Measurements from ENCODE around the gene TRAPPC4.
"Not testable (repeated sequence)": the region's sequence is repeated elsewhere in the genome, so short reads cannot be mapped to it uniquely, and the experiment has no call there.

TRAPPC4 gene, protein sequence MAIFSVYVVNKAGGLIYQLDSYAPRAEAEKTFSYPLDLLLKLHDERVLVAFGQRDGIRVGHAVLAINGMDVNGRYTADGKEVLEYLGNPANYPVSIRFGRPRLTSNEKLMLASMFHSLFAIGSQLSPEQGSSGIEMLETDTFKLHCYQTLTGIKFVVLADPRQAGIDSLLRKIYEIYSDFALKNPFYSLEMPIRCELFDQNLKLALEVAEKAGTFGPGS

DNA sequence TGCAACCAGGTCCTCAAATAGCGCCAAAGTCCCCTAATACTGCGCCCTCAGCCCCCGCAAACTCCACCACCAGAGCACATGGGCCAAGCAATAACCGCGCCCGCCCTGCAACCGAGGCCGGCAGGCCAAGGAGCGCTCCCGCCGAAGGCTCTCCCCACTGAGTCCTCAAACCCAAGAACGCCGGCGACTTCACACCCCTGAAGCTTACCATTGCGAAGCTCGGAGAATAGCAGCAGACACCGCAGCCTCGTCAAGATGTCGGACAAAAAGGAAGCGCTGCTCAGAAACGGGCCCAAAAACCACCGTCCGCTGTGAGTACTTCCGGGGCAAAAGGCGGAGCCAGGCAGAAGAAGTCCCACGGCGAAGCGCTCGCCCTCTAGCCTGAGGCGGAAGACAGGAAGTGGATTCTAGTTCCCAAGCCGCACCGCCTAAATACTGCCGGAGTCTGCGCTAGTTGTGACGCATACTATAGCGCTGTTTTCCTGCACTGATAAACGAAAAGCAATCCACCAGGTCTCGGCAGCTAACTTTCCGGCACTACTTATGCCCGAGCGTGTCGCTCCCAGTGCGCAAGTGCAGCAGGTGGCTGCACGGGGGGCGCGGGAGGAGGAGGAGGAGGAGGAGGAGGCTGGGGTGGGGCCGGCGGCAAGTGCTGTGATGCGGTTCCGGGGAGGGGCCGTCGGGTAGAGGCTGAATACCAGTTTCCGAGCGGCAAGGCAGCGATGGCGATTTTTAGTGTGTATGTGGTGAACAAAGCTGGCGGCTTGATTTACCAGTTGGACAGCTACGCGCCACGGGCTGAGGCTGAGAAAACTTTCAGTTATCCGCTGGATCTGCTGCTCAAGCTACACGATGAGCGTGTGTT, at the start of gene TRAPPC4, which contains the start of gene RPS25:
Gene TRAPPC4, plus strand, starts transcription at position 693 of the 865 bp plus-strand sequence. Its CDS starts 30 bp downstream, at position 723.
Gene RPS25, minus strand, starts transcription at position 270 of the 865 bp plus-strand sequence. Its CDS starts 59 bp downstream, at position 211.
- DNase-seq (ENCODE audit: low read depth in 2 of 2): peak; percentile 91 to 92

DNA sequence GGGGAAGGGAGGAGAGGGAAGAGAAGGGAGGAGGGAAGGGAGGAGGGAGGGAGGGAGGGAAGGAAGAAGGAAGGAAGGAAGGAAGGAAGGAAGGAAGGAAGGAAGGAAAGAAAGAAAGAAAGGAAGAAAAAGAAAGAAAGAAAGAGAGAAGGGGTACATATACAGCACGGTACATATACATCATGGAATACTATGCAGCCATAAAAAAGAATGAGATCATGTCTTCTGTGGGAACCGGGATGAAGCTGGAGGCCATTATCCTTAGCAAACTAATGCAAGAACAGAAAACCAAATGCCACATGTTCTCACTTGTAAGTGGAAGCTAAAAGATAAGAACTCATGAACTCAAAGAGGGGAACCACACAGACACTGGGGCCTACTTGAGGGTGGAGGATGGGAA, 49.1 kb upstream of the TRAPPC4 start:
- not testable (repeated sequence) for DNase-seq (ENCODE audit: low read depth in 2 of 2)

DNA sequence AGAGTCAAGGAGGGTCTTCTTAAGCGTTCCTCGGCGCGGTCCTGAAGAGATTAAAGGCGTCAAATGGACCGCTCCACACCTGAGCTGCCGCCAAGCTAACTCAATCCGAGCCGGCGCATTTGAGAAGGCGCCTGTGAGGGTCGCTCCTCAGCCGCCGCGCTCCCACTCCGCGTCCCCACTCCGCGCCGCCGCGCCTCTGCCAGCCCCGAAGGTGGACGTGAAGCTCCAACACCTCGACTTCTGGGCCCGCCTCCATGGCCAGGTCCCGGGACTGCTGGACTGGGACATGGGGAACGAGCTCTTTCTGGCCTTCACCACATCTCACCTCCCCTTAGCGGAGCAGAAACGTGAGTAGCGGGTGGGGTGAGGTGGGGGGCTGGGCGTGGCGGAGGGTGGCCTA, 46.9 kb upstream of the TRAPPC4 start, which contains the start of gene FOXR1:
Gene FOXR1, plus strand, starts transcription at position 116 of the 400 bp plus-strand sequence. Its CDS starts 171 bp downstream, at position 287.
- no peak for DNase-seq (ENCODE audit: low read depth in 2 of 2)

DNA sequence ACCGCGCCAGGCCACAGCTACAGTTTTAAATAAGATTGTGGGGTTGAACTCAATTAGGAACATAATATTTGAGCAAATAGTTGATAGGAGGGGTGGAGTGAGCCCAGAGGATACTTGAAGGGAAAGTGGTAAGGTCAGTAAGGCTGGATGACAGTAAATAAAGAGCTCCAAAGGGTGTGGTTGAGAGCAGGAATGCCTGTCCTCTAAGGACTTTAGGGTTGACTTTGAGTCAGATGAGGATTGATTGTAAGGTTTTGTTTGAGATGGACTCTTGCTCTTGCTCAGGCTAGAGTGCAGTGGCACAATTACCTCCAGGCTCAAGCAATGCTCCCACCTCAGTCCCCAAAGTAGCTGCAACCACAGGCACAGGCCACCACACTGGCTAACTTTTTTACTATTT, 44.6 kb upstream of the TRAPPC4 start:
- no peak for DNase-seq (ENCODE audit: low read depth in 2 of 2)

DNA sequence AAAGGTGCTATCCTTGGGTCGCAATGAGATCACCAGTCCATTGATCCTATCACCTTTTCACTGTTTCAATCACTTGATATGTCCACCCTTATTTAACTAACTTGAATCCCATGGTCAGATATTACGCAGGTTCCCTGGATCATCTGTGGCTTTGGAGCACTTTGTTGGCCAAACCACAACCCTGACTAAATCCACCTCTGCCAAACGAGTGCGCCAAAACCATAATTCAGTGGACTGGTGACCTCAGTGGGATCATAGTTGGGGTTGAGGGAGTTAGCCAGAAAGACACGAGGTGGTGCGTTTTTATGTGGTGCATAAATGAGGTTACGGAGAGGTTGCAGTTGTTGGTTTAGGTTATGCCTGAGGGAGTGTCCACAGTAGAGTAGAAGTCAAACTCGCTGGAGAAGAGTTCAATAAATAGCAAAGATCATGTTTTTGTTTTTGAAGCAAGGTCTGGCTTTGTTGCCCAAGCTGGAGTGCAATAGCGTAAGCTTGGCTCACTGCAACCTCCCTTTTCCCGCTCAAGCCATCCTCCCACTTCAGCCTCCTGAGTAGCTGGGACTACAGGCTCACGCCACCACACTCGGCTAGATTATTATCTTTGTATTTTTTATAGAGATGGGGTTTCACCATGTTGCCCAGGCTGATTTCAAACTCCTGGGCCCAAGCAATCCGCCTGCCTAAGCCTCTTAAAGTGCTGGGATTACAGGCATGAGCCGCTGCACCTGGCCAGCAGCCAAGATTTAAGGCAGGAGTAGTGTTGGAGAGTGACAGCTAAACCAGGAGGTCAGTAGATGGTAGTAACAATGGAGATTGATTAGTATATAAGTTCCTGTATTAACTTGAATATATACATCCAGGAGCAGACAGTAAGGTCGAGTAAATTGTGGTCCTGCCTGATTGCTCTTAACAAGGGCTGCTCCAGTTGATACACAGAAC, 42.5 kb upstream of the TRAPPC4 start:
- no peak for DNase-seq (ENCODE audit: low read depth in 2 of 2)

DNA sequence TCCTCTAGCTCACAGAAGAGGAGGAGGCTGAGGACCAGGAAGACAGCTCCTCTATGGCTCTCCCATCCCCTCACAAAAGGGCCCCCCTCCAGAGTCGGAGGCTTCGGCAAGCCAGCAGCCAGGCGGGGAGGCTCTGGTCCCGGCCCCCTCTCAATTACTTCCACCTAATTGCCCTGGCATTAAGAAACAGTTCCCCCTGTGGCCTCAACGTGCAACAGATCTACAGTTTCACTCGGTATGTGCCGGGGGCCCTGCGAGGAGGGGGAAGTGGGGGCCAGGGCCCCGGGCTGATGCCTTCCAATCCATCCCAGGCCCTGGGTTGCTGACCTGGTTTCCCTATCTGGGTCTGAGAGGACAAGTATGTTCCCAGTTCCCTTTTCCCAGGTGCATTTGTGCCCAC, 39.1 kb upstream of the TRAPPC4 start:
- no peak for DNase-seq (ENCODE audit: low read depth in 2 of 2)

DNA sequence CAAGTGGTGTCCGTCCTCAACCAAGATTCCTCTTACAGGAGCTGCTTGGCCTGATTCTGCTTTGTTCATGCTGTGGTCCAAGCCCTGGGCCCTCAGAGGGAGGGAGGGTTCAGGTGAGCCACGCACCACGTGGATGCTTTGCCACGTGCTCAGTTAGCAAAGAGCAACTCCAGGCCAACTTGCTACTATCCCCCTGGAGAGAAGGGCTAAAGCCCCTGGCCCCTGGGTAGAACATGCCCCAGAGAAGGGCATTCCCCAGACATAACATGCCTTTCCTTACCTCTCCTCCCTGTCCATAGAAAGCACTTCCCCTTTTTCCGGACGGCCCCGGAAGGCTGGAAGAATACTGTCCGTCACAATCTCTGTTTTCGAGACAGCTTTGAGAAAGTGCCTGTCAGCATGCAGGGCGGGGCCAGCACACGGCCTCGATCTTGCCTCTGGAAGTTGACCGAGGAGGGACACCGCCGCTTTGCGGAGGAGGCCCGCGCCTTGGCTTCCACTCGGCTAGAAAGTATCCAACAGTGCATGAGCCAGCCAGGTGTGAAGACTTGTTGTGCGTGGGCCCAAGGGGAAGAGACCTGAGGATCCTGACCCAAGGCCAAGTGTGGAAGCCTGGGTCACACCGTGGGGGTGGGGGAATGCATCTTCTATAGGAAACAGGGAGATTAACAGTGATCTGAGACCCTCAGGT, 38.2 kb upstream of the TRAPPC4 start:
- DNase-seq (ENCODE audit: low read depth in 2 of 2): no peak

DNA sequence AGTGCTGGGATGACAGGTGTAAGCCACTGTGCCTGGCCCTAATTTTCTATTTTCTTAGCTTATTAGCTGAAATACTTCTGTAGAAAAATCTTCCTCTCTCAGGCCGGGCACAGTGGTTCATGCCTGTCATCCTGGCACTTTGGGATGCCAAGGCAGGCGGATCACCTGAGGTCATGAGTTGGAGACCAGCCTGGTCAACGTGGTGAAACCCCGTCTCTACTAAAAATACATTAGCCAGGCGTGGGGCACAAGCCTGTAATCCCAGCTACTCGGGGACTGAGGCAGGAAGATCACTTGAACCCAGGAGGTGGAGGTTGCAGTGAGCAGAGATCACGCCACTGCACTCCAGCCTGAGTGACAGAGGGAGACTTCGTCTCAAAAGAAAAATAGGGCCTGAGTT, 34.2 kb upstream of the TRAPPC4 start:
- DNase-seq (ENCODE audit: low read depth in 2 of 2): not testable (repeated sequence)

DNA sequence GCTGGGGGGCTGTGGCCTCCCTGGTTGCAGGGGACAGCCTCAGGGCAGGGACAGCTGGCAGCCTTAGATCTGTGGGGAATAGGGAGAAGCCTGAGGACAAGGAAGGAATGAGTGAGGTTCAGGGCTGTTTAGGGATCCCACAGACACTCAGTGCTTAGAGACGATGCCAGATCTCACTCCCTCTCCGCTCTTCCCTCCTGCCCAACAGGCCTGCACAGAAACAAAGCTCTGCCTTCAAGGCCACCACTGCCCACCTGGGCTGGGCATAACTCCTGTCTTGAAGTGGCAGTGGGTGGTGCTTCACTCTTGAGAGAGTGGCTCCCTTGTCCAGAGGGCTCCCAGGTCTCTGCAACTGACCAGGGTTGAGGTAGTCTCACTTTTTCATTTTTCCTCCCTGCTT, 33.7 kb upstream of the TRAPPC4 start:
- no peak for DNase-seq (ENCODE audit: low read depth in 2 of 2)

DNA sequence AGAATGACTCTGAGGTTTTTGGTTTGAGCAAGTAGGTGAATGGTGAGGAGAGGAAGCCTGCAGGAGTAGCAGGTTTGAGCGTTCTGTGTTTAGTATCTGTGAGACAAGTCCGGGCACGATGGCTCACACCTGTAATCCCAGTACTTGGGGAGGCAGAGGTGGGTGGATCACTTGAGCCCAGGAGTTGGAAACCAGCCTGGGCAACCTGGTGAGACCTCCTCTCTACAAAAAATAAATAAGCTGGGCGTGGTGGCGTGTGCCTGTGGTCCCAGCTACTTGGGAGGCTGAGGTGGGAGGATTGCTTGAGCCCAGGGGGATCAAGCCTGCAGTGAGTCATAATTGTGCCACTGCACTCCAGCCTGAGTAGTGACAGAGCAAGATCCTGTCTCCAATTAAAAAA, 30.3 kb upstream of the TRAPPC4 start:
- DNase-seq (ENCODE audit: low read depth in 2 of 2): no peak

DNA sequence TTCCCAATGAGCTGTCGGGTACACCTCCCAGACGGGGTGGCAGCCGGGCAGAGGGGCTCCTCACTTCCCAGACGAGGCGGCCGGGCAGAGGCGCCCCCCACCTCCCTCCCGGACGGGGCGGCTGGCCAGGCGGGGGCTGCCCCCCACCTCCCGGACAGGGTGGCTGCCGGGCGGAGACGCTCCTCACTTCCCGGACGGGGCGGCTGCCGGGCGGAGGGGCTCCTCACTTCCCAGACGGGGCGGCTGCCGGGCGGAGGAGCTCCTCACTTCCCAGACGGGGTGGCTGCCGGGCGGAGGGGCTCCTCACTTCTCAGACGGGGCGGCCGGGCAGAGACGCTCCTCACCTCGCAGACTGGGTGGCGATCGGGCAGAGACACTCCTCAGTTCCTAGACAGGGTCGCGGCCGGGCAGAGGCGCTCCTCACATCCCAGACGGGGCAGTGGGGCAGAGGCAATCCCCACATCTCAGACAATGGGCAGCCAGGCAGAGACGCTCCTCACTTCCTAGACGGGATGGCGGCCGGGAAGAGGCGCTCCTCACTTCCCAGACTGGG, 27.0 kb upstream of the TRAPPC4 start:
- DNase-seq (ENCODE audit: low read depth in 2 of 2): not testable (repeated sequence)

DNA sequence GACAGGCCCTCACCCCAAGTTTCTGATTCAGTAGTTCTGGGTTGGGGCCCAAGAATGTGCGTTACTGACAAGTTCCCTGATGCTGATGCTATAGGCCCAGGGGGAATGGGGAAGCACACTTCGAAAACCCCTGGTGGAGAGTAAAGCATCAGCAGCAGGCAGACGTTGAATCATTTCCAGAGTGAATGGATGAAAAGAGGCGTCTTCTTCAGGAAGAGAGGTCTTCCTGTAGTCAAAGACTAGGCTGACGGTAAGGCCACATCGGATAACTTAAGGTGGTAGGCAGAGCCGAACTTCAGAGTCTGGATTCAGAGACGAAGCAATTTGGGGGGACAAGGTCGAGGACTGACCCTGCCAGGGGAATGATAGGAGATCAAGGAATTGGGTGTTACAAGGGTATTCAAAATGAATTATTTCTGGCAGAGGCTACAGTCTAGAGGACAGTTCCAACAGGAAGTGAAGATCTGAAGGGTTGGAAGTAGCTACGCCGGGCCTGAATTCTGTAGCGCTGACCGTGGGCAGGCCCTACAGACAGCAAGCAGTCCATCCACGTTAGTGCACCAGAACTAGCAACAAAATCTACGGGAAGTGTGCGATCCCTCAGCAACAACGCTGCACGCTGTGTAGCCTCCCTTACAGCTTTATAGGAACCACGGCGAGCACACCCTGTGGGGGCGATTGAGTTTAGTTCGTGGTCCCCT, 21.5 kb upstream of the TRAPPC4 start:
- no peak for DNase-seq (ENCODE audit: low read depth in 2 of 2)

DNA sequence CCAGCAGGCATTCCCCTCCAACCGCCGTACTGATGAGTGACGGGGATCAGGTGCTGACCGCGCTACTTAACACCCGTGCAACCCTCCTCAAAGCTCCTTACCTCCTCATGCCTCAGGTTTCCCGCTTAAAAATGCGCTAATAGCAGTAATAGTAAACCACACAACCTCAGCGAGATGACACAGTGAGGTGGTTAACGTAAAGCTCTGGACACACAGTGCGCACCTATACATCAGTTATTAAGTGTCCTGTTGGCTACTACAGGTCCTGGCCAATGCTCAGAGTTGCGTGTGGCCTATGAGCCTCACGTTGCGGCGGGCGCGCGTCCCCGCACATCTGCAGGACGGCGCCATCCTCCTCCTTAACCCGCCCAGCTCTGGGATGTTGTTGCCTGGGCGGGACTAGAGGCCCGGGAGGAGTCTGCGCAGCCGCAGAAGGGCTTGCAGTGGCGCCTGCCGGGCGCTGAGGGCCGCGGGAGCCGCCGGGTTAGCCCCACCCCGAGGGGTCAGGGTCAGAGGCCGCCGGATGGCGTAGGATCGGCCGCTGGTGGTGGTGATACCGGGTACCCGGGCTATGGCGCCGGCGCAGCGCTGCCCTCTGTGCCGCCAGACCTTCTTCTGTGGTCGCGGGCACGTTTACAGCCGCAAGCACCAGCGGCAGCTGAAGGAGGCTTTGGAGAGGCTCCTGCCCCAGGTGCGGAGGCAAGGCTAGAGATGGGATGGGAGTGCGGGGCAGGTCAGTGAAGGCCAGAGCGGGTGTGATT, 20.8 kb upstream of the TRAPPC4 start, which contains the start of gene CENATAC:
Gene CENATAC, plus strand, starts transcription at position 512 of the 761 bp plus-strand sequence. Its CDS starts 60 bp downstream, at position 572.
- peak; percentile 86 to 92 for DNase-seq (ENCODE audit: low read depth in 2 of 2)

DNA sequence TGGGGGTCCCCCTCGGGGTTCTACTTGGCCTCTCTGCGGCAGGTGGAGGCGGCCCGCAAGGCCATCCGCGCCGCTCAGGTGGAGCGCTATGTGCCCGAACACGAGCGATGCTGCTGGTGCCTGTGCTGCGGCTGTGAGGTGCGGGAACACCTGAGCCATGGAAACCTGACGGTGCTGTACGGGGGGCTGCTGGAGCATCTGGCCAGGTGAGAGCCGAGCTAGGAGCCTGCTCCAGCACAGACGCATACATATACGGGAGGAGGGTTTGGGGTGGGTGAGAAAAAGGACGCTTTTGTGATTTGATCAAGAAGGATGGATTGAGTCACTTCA, 20.2 kb upstream of the TRAPPC4 start:
- no peak for DNase-seq (ENCODE audit: low read depth in 2 of 2)

DNA sequence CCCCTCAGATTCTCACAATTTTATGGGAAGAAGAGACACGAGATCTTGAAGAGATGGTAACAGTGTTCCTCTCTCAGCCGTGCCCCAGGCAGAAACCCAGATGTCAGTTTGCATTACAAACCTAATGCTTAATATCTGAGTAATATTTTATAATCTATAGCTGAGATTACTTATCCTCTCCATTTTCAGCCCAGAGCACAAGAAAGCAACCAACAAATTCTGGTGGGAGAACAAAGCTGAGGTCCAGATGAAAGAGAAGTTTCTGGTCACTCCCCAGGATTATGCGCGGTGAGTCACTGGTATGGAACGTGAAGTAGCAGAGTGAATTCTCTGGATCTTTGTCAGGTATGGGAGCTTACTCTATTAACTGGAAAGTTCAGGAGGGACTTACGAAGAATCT, 19.7 kb upstream of the TRAPPC4 start:
- no peak for DNase-seq (ENCODE audit: low read depth in 2 of 2)

DNA sequence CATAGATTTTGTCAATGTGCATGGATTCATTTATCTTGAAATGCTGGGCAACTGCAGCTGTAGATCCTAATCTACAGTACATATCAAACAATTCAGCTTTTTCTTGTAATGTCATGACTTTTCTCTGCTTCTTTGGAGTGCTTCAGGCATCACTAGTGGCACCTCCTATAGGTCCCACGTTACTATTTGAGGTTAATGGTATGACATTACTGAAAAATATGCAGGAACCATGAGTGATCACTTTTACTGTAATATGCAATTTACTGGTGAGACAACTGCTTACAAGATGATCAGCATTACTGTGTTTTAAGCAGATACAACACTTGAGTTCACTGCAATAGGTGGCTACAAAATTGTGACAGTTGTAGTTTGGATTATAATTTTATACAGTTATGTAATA, 17.7 kb upstream of the TRAPPC4 start:
- no peak for DNase-seq (ENCODE audit: low read depth in 2 of 2)

DNA sequence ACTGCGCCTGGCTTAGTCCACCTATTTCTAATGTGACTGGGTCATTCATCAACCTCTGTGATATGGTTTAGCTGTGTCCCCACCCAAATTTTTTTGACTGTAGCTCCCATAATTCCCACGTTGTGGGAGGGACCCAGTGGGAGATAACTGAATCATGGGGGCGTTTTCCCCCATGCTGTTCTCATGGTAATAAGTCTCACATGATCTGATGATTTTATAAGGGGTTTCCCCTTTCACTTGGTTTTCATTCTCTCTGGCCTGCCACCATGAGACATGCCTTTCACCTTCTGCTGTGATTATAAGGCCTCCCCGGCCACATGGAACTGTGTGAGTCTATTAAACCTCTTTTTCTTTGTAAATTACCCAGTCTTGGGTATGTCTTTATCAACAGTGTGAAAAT, 11.9 kb upstream of the TRAPPC4 start:
- no peak for DNase-seq (ENCODE audit: low read depth in 2 of 2)

DNA sequence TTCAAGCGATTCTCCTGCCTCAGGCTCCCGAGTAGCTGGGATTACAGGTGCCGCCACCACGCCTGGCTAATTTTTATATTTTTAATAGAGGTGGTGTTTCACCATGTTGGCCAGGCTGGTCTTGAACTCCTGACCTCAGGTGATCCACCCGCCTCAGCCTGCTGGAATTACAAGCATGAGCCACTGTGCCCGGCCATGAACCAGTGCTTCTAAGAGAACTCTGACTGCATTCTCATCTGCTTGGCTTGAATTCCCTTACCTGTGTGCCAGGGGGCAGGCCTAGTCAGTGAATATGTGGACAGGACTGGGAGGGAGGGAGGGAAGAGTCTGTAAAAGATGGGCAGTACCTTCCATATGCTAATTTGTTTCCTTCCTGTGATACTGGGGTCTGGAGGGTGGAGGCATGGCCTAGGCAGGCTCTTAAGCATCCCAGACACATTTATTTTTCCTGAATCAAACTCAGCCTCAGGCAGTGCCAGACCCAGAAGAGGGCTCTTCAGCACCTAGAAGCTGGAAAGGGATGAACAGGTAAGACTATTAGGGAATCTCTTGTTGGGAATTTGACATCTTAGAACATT, 7.0 kb upstream of the TRAPPC4 start:
- no peak for DNase-seq (ENCODE audit: low read depth in 2 of 2)

DNA sequence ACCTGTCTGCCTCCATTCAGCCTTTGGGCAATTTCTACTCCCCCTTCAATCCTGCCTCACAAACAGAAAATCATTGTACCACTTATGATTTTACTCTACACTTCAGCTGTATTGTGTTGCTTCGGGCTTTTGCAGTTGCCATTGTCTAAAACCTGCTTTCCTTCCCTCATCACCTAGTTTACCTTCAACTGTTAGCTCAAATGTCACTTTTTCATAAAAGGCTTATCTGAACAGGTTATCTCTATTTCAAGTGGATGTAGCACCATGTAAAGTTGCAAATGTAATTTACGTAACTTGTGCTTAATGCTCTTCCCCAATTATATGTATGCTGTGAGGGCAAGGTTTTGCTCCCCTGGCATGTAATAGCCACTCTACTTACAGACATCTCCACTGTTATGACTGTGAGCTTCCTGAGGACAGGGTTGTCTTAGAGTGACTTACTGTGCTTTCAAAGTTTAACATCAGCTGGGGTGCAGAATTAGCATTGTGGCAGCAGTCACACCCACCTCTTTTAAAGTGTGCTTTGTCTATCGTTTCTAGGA, 5.9 kb upstream of the TRAPPC4 start:
- DNase-seq (ENCODE audit: low read depth in 2 of 2): no peak

All from stimulated activated CD8-positive, alpha-beta memory T cell treated with anti-CD3 and anti-CD28 coated beads, Interleukin-7, amount 100 ng/mL, for 4 hours (primary cell).